CD14-positive monocyte (primary cell): ENCODE data around the gene LRRIQ1. TPM values are rescaled to one million over a fixed set of nuclear protein-coding genes. Genes with fewer than 3 reads are reported as not detected.
A peak's percentile ranks its signal among the peaks of the same experiment; 100 is the strongest.

Source experiments
- DNase-seq, 3 donors: peaks; one replicate each; pipeline ENCODE4 v3.0.0-alpha.2; 2011 to 2022
- H2AFZ ChIP-seq: 2 replicates; pipeline ENCODE4 v1.6.0; 2012; ENCODE audit warnings: mild to moderate bottlenecking, low read depth, low read length, inconsistent platforms; ENCODE audit not compliant: insufficient read depth, poor library complexity, severe bottlenecking
- H3K27ac ChIP-seq, 2 donors: 1 replicate in 1 of 2; 2 replicates in 1 of 2; pipeline ENCODE4 v1.5.1; 2012 to 2013; ENCODE audit warnings: low read length in 2 of 2, control low read depth in 1 of 2, inconsistent platforms in 1 of 2, low read depth in 1 of 2, mild to moderate bottlenecking in 1 of 2
- H3K27me3 ChIP-seq, 2 donors: one replicate each; pipeline versions ENCODE4 v1.6.0 to v1.6.1; 2011 to 2013; ENCODE audit warnings: low read length in 2 of 2; ENCODE audit not compliant: control insufficient read depth in 2 of 2, insufficient read depth in 2 of 2
- H3K36me3 ChIP-seq, 2 donors: replicated peaks in 1 of 2; 1 replicate in 1 of 2; 2 replicates in 1 of 2; pipeline versions ENCODE4 v1.5.1 to v1.6.1; 2012 to 2013; ENCODE audit warnings: low read length in 2 of 2, control low read depth in 1 of 2, inconsistent platforms in 1 of 2, mild to moderate bottlenecking in 1 of 2; ENCODE audit not compliant: insufficient read depth in 2 of 2, control insufficient read depth in 1 of 2
- H3K4me1 ChIP-seq, 2 donors: 1 replicate in 1 of 2; 2 replicates in 1 of 2; pipeline versions ENCODE4 v1.5.1 to v1.6.1; 2012 to 2013; ENCODE audit warnings: low read length in 2 of 2, control low read depth in 1 of 2, inconsistent platforms in 1 of 2, mild to moderate bottlenecking in 1 of 2, moderate library complexity in 1 of 2; ENCODE audit not compliant: insufficient read depth in 2 of 2, control insufficient read depth in 1 of 2
- H3K4me2 ChIP-seq: replicated peaks from 2 replicates; pipeline ENCODE3; 2012; ENCODE audit warnings: low read length, moderate library complexity, mild to moderate bottlenecking; ENCODE audit not compliant: poor library complexity, severe bottlenecking; ENCODE audit errors: extremely low read depth
- H3K4me3 ChIP-seq, 3 experiments: fragments of 200-600 bp in 1 of 3; sonication (generic) in 1 of 3; replicated peaks in 1 of 3; 1 replicate in 2 of 3; 2 replicates in 1 of 3; pipeline ENCODE4 v1.5.1; 2011 to 2013; ENCODE audit warnings: low read length in 3 of 3, mild to moderate bottlenecking in 3 of 3, control low read depth in 2 of 3, low read depth in 2 of 3, inconsistent platforms in 1 of 3, moderate library complexity in 1 of 3
- H3K79me2 ChIP-seq: 2 replicates; pipeline ENCODE4 v1.6.0; 2012; ENCODE audit warnings: mild to moderate bottlenecking, control low read depth, inconsistent platforms, low read length, moderate library complexity; ENCODE audit not compliant: insufficient read depth
- H3K9ac ChIP-seq: 2 replicates; pipeline ENCODE4 v1.6.0; 2017; ENCODE audit warnings: low read length, mild to moderate bottlenecking; ENCODE audit not compliant: insufficient read depth, poor library complexity, severe bottlenecking
- H3K9me3 ChIP-seq, 2 donors: replicated peaks in 1 of 2; 1 replicate in 1 of 2; 2 replicates in 1 of 2; pipeline versions ENCODE4 v1.5.1 to v1.6.1; 2012 to 2013; ENCODE audit warnings: low read length in 2 of 2, control low read depth in 1 of 2; ENCODE audit not compliant: control insufficient read depth in 1 of 2, insufficient read depth in 1 of 2
- H4K20me1 ChIP-seq: 2 replicates; pipeline ENCODE4 v1.6.0; 2012; ENCODE audit warnings: mild to moderate bottlenecking, low read length, control low read depth, moderate library complexity; ENCODE audit not compliant: insufficient read depth
- H3K27ac Mint-ChIP-seq, 7 donors: one replicate each; pipeline ENCODE4 v1.8.0; 2020; ENCODE audit warnings: mild to moderate bottlenecking in 7 of 7, mixed read lengths in 7 of 7, moderate library complexity in 6 of 7, inconsistent platforms in 2 of 7
- H3K27me3 Mint-ChIP-seq, 3 donors: one replicate each; pipeline ENCODE4 v1.8.0; 2021 to 2022; ENCODE audit warnings: low read depth in 3 of 3, mild to moderate bottlenecking in 3 of 3, mixed read lengths in 3 of 3, moderate library complexity in 3 of 3, inconsistent platforms in 1 of 3
- H3K36me3 Mint-ChIP-seq, 2 donors: one replicate each; pipeline ENCODE4 v1.8.0; 2020; ENCODE audit warnings: mixed read lengths in 2 of 2, inconsistent platforms in 1 of 2, mild to moderate bottlenecking in 1 of 2
- H3K4me1 Mint-ChIP-seq: one replicate; pipeline ENCODE4 v1.8.0; 2020; ENCODE audit warnings: mild to moderate bottlenecking, mixed read lengths
- H3K4me3 Mint-ChIP-seq, 2 donors: one replicate each; pipeline ENCODE4 v1.8.0; 2020; ENCODE audit warnings: mild to moderate bottlenecking in 2 of 2, mixed read lengths in 2 of 2, moderate library complexity in 1 of 2
- H3K9me3 Mint-ChIP-seq, 7 donors: one replicate each; pipeline ENCODE4 v1.8.0; 2020 to 2022; ENCODE audit warnings: mixed read lengths in 7 of 7, mild to moderate bottlenecking in 6 of 7, moderate library complexity in 6 of 7, inconsistent platforms in 2 of 7
- WGBS: methylation state at CpG from one replicate; pipeline ENCODE4 v1.1.5; 2013; ENCODE audit warnings: missing lambda C conversion rate; ENCODE audit not compliant: insufficient coverage; 5-methylcytosine and 5-hydroxymethylcytosine counted together
- intact Hi-C, 2 donors: fragments of 100-400 bp; cut with micrococcal nuclease; formaldehyde crosslinking; loops; one replicate each; pipeline versions ENCODE4 v1.15.0 to v1.15.1; 2023
- polyA plus RNA-seq, 3 donors: library from polyadenylated mRNA; depleted of rRNA in 1 of 3; unstranded in 2 of 3; stranded (reverse) in 1 of 3; fragments of 300-500 nt in 2 of 3; fragments of >200 nt in 1 of 3; fragmentation: Illumina TruSeq in 2 of 3; gene quantifications; 1 replicate in 2 of 3; 2 replicates in 1 of 3; pipeline ENCODE4 v1.2.3, GENCODE V29; 2012 to 2021
- TF ChIP-seq, protein P1 (sequence below): fragments of 200-600 bp; IDR thresholded peaks from one replicate; pipeline ENCODE4 v1.8.0; 2022; ENCODE audit warnings: antibody characterized with exemption, mild to moderate bottlenecking

Gene LRRIQ1
- polyA plus RNA-seq, 3 donors = not detected

DNA sequence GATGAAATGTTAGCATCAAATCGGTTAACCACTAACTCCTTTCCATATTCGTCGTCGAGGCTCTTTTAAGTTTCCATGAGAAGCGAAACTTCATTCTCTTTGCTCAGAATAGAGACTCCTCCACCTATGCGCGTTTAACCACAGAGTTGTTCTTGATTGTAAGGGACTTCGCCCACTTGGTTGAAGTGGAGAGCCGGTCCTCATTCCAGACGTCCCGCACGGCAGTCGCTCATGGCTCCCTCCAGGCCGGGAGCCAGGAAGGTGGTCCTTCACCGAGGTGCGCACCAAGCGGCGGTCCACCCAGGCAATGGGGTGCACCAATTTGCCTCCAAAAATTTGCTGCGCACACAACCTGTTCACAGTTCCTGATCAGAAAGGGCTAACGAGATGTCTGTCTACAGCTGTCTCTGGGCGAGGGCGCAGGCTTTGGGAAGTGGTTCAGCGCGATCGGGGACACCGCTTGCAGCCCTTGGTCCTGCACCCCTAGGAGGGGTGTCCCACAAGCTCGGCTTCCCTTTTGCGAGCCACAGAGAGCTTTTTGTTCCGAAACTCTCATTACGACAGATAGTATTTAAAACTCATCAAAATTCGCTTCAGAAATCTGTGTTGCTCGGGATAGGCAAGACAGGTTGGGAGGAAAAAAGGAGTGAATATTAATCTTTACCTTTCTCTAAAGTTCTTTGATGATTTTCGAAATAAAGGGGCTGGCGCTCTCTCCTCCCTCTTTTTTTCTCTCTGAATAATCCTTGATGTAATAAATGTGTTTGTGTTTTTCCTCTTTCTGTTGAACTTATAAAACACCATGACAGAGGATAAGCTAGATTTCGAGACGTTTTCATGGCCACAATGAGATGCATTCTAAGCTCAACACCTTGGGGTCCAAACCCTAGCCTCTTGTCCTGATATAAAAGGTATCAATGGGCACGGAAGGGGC, 237.5 kb downstream of the LRRIQ1 start:
- no peak overlapping the region for H3K27ac Mint-ChIP-seq
- H3K36me3 Mint-ChIP-seq = peaks cover 0 to 2% of the 10 kb centered on the region in 2 donors
- peaks cover 0 to 22% of the 10 kb centered on the region in 2 donors for H3K9me3 ChIP-seq
- 11% methylated on average over 22 of the region's 37 CpGs for WGBS
- H3K9me3 Mint-ChIP-seq = peaks cover 0 to 17% (median 9%) of the 10 kb centered on the region in 7 donors
- TF ChIP-seq, protein P1, sequence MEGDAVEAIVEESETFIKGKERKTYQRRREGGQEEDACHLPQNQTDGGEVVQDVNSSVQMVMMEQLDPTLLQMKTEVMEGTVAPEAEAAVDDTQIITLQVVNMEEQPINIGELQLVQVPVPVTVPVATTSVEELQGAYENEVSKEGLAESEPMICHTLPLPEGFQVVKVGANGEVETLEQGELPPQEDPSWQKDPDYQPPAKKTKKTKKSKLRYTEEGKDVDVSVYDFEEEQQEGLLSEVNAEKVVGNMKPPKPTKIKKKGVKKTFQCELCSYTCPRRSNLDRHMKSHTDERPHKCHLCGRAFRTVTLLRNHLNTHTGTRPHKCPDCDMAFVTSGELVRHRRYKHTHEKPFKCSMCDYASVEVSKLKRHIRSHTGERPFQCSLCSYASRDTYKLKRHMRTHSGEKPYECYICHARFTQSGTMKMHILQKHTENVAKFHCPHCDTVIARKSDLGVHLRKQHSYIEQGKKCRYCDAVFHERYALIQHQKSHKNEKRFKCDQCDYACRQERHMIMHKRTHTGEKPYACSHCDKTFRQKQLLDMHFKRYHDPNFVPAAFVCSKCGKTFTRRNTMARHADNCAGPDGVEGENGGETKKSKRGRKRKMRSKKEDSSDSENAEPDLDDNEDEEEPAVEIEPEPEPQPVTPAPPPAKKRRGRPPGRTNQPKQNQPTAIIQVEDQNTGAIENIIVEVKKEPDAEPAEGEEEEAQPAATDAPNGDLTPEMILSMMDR = no peak
- H3K79me2 ChIP-seq = no peaks in the 10 kb centered on the region
- no peak overlapping the region for H3K4me3 ChIP-seq
- no peaks in the 10 kb centered on the region for H3K36me3 ChIP-seq
- H3K9ac ChIP-seq = no peak overlapping the region
- DNase-seq = no peak
- peaks cover 3% of the 10 kb centered on the region for H3K4me1 Mint-ChIP-seq
- H3K4me1 ChIP-seq = no peaks in the 10 kb centered on the region
- peak overlapping the region in 1 of 2 donors; percentile 69 for H3K4me3 Mint-ChIP-seq
- H2AFZ ChIP-seq = no peak overlapping the region
- intact Hi-C loops = no loop called here
- no peaks in the 10 kb centered on the region for H4K20me1 ChIP-seq
- H3K27ac ChIP-seq = no peak overlapping the region
- H3K27me3 ChIP-seq = peaks cover 54 to 77% of the 10 kb centered on the region in 2 donors
- H3K4me2 ChIP-seq = no peak overlapping the region
- peaks cover 56 to 64% (median 57%) of the 10 kb centered on the region in 3 donors for H3K27me3 Mint-ChIP-seq

DNA sequence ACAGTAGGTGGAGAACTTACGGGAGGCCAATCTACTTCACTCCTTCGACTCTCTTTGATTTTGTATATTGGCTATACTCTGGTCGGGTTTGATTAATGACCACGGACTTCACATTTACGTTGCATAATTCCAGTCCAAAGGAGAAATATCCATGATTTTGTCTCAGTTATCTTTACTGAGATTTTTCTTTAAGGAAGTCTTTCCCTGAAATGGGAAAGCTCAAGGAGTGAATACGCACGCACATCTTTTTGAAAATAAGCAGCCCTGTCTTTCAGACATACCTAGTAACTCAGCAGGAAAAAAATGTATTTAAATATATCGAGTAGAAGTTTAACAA, 238.1 kb downstream of the LRRIQ1 start:
- no CpG with 5 or more reads among the region's 8 CpGs for WGBS
- Mint-ChIP-seq H3K4me1 (peaks cover 3% of the 10 kb centered on the region), H3K27ac (no peak overlapping the region), H3K36me3 (peaks cover 0 to 2% of the 10 kb centered on the region in 2 donors), H3K9me3 (peaks cover 0 to 17% (median 9%) of the 10 kb centered on the region in 7 donors), H3K4me3 (no peak overlapping the region), H3K27me3 (peaks cover 62 to 68% (median 63%) of the 10 kb centered on the region in 3 donors)
- H2AFZ ChIP-seq = no peak overlapping the region
- H3K9me3 ChIP-seq = peaks cover 0 to 27% of the 10 kb centered on the region in 2 donors
- intact Hi-C loops = no loop called here
- H3K79me2 ChIP-seq = no peaks in the 10 kb centered on the region
- no peak overlapping the region for H3K27ac ChIP-seq
- TF ChIP-seq, protein P1 = no peak
- H3K36me3 ChIP-seq = no peaks in the 10 kb centered on the region
- H3K4me1 ChIP-seq = no peaks in the 10 kb centered on the region
- H3K9ac ChIP-seq = no peak overlapping the region
- no peak for DNase-seq
- no peaks in the 10 kb centered on the region for H4K20me1 ChIP-seq
- no peak overlapping the region for H3K4me2 ChIP-seq
- H3K27me3 ChIP-seq = peaks cover 58 to 83% of the 10 kb centered on the region in 2 donors
- H3K4me3 ChIP-seq = no peak overlapping the region
